Activated T-cell treated with anti-CD3 and anti-CD28 coated beads, Interleukin-2, amount 50 U/mL, for 24 hours (primary cell): ENCODE measurements around the gene ITCH.

ENCODE experiments used
- DNase-seq: peaks from one replicate; pipeline ENCODE4 v3.0.0-alpha.2; 2020
- H3K27ac Mint-ChIP-seq: 2 replicates; pipeline ENCODE4 v1.8.0; 2020; ENCODE audit warnings: mild to moderate bottlenecking, mixed read lengths
- H3K27me3 Mint-ChIP-seq: 2 replicates; pipeline ENCODE4 v1.8.0; 2020; ENCODE audit warnings: mixed read lengths
- H3K36me3 Mint-ChIP-seq: 2 replicates; pipeline ENCODE4 v1.8.0; 2020; ENCODE audit warnings: low read depth, mixed read lengths
- H3K4me1 Mint-ChIP-seq: 2 replicates; pipeline ENCODE4 v1.8.0; 2020; ENCODE audit warnings: low read depth, mixed read lengths
- H3K4me3 Mint-ChIP-seq: 2 replicates; pipeline ENCODE4 v1.8.0; 2020; ENCODE audit warnings: mild to moderate bottlenecking, moderate library complexity, mixed read lengths
- H3K9me3 Mint-ChIP-seq: 2 replicates; pipeline ENCODE4 v1.8.0; 2020; ENCODE audit warnings: mixed read lengths

The ITCH gene

GRCh38 chr20:34534391-34535165, 171.5 kb downstream of the ITCH start:
- H3K27ac Mint-ChIP-seq = peak overlapping the region; percentile 27
- DNase-seq = no peak
- peaks cover 81% of the 10 kb centered on the region for H3K36me3 Mint-ChIP-seq
- no peaks in the 10 kb centered on the region for H3K27me3 Mint-ChIP-seq
- H3K9me3 Mint-ChIP-seq = no peaks in the 10 kb centered on the region
- H3K4me3 Mint-ChIP-seq = no peak overlapping the region
- H3K4me1 Mint-ChIP-seq = peaks cover 7% of the 10 kb centered on the region

GRCh38 chr20:34535301-34535840, 172.3 kb downstream of the ITCH start:
- no peak for DNase-seq
- H3K9me3 Mint-ChIP-seq = no peaks in the 10 kb centered on the region
- peak overlapping the region; percentile 11 for H3K27ac Mint-ChIP-seq
- H3K27me3 Mint-ChIP-seq = no peaks in the 10 kb centered on the region
- peaks cover 81% of the 10 kb centered on the region for H3K36me3 Mint-ChIP-seq
- H3K4me1 Mint-ChIP-seq = peaks cover 8% of the 10 kb centered on the region
- no peak overlapping the region for H3K4me3 Mint-ChIP-seq

- H3K9me3 Mint-ChIP-seq = no peaks in the 10 kb centered on the region
- no peak overlapping the region for H3K27ac Mint-ChIP-seq
- peaks cover 8% of the 10 kb centered on the region for H3K4me1 Mint-ChIP-seq
- DNase-seq = no peak
- H3K4me3 Mint-ChIP-seq = no peak overlapping the region
- H3K27me3 Mint-ChIP-seq = no peaks in the 10 kb centered on the region
- H3K36me3 Mint-ChIP-seq = peaks cover 81% of the 10 kb centered on the region
Measured at GRCh38 chr20:34535857-34536256, 172.8 kb downstream of the ITCH start.

GRCh38 chr20:34536798-34537394, 173.8 kb downstream of the ITCH start:
- peak; percentile 58 for DNase-seq
- H3K9me3 Mint-ChIP-seq = no peaks in the 10 kb centered on the region
- H3K27me3 Mint-ChIP-seq = no peaks in the 10 kb centered on the region
- H3K4me3 Mint-ChIP-seq = no peak overlapping the region
- H3K36me3 Mint-ChIP-seq = peaks cover 80% of the 10 kb centered on the region
- peak overlapping the region; percentile 36 for H3K27ac Mint-ChIP-seq
- peaks cover 15% of the 10 kb centered on the region for H3K4me1 Mint-ChIP-seq

- peaks cover 17% of the 10 kb centered on the region for H3K4me1 Mint-ChIP-seq
- no peak overlapping the region for H3K4me3 Mint-ChIP-seq
- no peak for DNase-seq
- no peak overlapping the region for H3K27ac Mint-ChIP-seq
- peaks cover 85% of the 10 kb centered on the region for H3K36me3 Mint-ChIP-seq
- no peaks in the 10 kb centered on the region for H3K27me3 Mint-ChIP-seq
- no peaks in the 10 kb centered on the region for H3K9me3 Mint-ChIP-seq
Measured at GRCh38 chr20:34537651-34538050, 174.6 kb downstream of the ITCH start.

GRCh38 chr20:34538671-34539123, 175.6 kb downstream of the ITCH start:
- Mint-ChIP-seq H3K4me3 (no peak overlapping the region), H3K27ac (no peak overlapping the region)
- peak; percentile 72 for DNase-seq

GRCh38 chr20:34539756-34540155, 176.7 kb downstream of the ITCH start:
- Mint-ChIP-seq H3K4me1 (peaks cover 26% of the 10 kb centered on the region), H3K27me3 (no peaks in the 10 kb centered on the region), H3K36me3 (peaks cover 71% of the 10 kb centered on the region), H3K27ac (no peak overlapping the region), H3K9me3 (no peaks in the 10 kb centered on the region), H3K4me3 (no peak overlapping the region)
- DNase-seq = no peak

More at GRCh38 chr20:34538671-34539123, 175.6 kb downstream of the ITCH start:
- Mint-ChIP-seq H3K9me3 (no peaks in the 10 kb centered on the region), H3K4me1 (peaks cover 17% of the 10 kb centered on the region), H3K27me3 (no peaks in the 10 kb centered on the region), H3K36me3 (peaks cover 80% of the 10 kb centered on the region)

GRCh38 chr20:34540596-34541263, 177.7 kb downstream of the ITCH start:
- no peak overlapping the region for H3K4me3 Mint-ChIP-seq
- peak overlapping the region; percentile 87 for H3K27ac Mint-ChIP-seq

GRCh38 chr20:34541264-34541901, 178.3 kb downstream of the ITCH start:
- no peaks in the 10 kb centered on the region for H3K9me3 Mint-ChIP-seq
- H3K27me3 Mint-ChIP-seq = peaks cover 4% of the 10 kb centered on the region
- peaks cover 55% of the 10 kb centered on the region for H3K36me3 Mint-ChIP-seq
- peaks cover 27% of the 10 kb centered on the region for H3K4me1 Mint-ChIP-seq
- no peak overlapping the region for H3K4me3 Mint-ChIP-seq
- DNase-seq = no peak
- peak overlapping the region; percentile 87 for H3K27ac Mint-ChIP-seq

More at GRCh38 chr20:34540596-34541263, 177.7 kb downstream of the ITCH start:
- DNase-seq = no peak
- Mint-ChIP-seq H3K9me3 (no peaks in the 10 kb centered on the region), H3K27me3 (peaks cover 3% of the 10 kb centered on the region), H3K36me3 (peaks cover 61% of the 10 kb centered on the region), H3K4me1 (peaks cover 27% of the 10 kb centered on the region)

GRCh38 chr20:34541917-34542316, 178.8 kb downstream of the ITCH start:
- H3K27me3 Mint-ChIP-seq = peaks cover 4% of the 10 kb centered on the region
- H3K36me3 Mint-ChIP-seq = peaks cover 49% of the 10 kb centered on the region
- DNase-seq = no peak
- H3K9me3 Mint-ChIP-seq = no peaks in the 10 kb centered on the region
- peaks cover 27% of the 10 kb centered on the region for H3K4me1 Mint-ChIP-seq
- peak overlapping the region; percentile 87 for H3K27ac Mint-ChIP-seq
- H3K4me3 Mint-ChIP-seq = no peak overlapping the region

- Mint-ChIP-seq H3K9me3 (no peaks in the 10 kb centered on the region), H3K36me3 (peaks cover 44% of the 10 kb centered on the region), H3K4me1 (peaks cover 27% of the 10 kb centered on the region), H3K27ac (peak overlapping the region; percentile 55), H3K4me3 (no peak overlapping the region), H3K27me3 (peaks cover 4% of the 10 kb centered on the region)
- DNase-seq = no peak
Measured at GRCh38 chr20:34542439-34542838, 179.4 kb downstream of the ITCH start.

- DNase-seq = no peak
- peaks cover 38% of the 10 kb centered on the region for H3K36me3 Mint-ChIP-seq
Measured at GRCh38 chr20:34543463-34544056, 180.5 kb downstream of the ITCH start.

GRCh38 chr20:34544109-34544796, 181.2 kb downstream of the ITCH start:
- DNase-seq = peak; percentile 49
- Mint-ChIP-seq H3K9me3 (no peaks in the 10 kb centered on the region), H3K27ac (no peak overlapping the region), H3K36me3 (peaks cover 31% of the 10 kb centered on the region), H3K4me3 (no peak overlapping the region), H3K27me3 (peaks cover 4% of the 10 kb centered on the region), H3K4me1 (peaks cover 25% of the 10 kb centered on the region)

More at GRCh38 chr20:34543463-34544056, 180.5 kb downstream of the ITCH start:
- Mint-ChIP-seq H3K4me3 (no peak overlapping the region), H3K9me3 (no peaks in the 10 kb centered on the region), H3K27me3 (peaks cover 4% of the 10 kb centered on the region), H3K4me1 (peaks cover 25% of the 10 kb centered on the region), H3K27ac (no peak overlapping the region)
